NB4 (cell line): ENCODE results near the gene SPHK2.
"Not testable (repeated sequence)": the region's sequence is repeated elsewhere in the genome, so short reads cannot be mapped to it uniquely, and the experiment has no call there.

Experiments used
- CTCF ChIP-seq: IDR thresholded peaks from one replicate; pipeline ENCODE4 v1.5.1; 2012; ENCODE audit warnings: low read depth, low read length
- POLR2A ChIP-seq: IDR thresholded peaks from 2 replicates; pipeline ENCODE4 v1.6.1; 2011; ENCODE audit warnings: mild to moderate bottlenecking; ENCODE audit not compliant: insufficient read length; ENCODE audit errors: extremely low read depth
- TF ChIP-seq, protein P1 (sequence below): IDR thresholded peaks from 2 replicates; pipeline ENCODE4 v1.6.1; 2011; ENCODE audit warnings: low read depth, low read length

GRCh38 chr19:48632286-48632685, 13.0 kb downstream of the SPHK2 start:
- TF ChIP-seq, protein P1, sequence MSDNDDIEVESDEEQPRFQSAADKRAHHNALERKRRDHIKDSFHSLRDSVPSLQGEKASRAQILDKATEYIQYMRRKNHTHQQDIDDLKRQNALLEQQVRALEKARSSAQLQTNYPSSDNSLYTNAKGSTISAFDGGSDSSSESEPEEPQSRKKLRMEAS = not testable (repeated sequence)
- TF ChIP-seq CTCF, POLR2A: not testable (repeated sequence)
